Stimulated activated CD8-positive, alpha-beta memory T cell treated with anti-CD3 and anti-CD28 coated beads, Interleukin-2, amount 100 ng/mL, for 48 hours (primary cell): Measurements from ENCODE around the gene DDX4.

Experiments
- DNase-seq, 2 donors: peaks; one replicate each; pipeline ENCODE4 v3.0.0-alpha.2; 2020; ENCODE audit warnings: low read depth in 2 of 2

Gene DDX4

GRCh38 chr5:55821731-55822512 is 84.1 kb downstream of the DDX4 start:
- no peak for DNase-seq

GRCh38 chr5:55823151-55823796 is 85.4 kb downstream of the DDX4 start:
- DNase-seq: no peak

GRCh38 chr5:55829956-55830355 is 92.1 kb downstream of the DDX4 start:
- no peak for DNase-seq

GRCh38 chr5:55832446-55832845 is 94.6 kb downstream of the DDX4 start:
- DNase-seq: no peak

- no peak for DNase-seq
Observed at GRCh38 chr5:55836191-55836590, 98.3 kb downstream of the DDX4 start.

GRCh38 chr5:55841976-55842375 is 104.1 kb downstream of the DDX4 start:
- DNase-seq: no peak

GRCh38 chr5:55847837-55848236 is 110.0 kb downstream of the DDX4 start:
- DNase-seq: no peak

GRCh38 chr5:55848783-55849182 is 110.9 kb downstream of the DDX4 start:
- DNase-seq: no peak

GRCh38 chr5:55850839-55851674 is 113.2 kb downstream of the DDX4 start, which contains the start of gene IL31RA:
Gene IL31RA, plus strand, starts transcription at chr5:55851357. Its CDS starts 214 bp downstream, at chr5:55851571.
- no peak for DNase-seq

- no peak for DNase-seq
Observed at GRCh38 chr5:55851675-55851979, 113.8 kb downstream of the DDX4 start.

GRCh38 chr5:55852503-55852902 is 114.6 kb downstream of the DDX4 start:
- DNase-seq: no peak

- DNase-seq: no peak
Observed at GRCh38 chr5:55853041-55853670, 115.3 kb downstream of the DDX4 start.

GRCh38 chr5:55853818-55854217 is 116.0 kb downstream of the DDX4 start:
- DNase-seq: no peak

GRCh38 chr5:55855509-55855908 is 117.6 kb downstream of the DDX4 start:
- no peak for DNase-seq

GRCh38 chr5:55856516-55857246 is 118.8 kb downstream of the DDX4 start:
- DNase-seq: no peak

- no peak for DNase-seq
Observed at GRCh38 chr5:55857247-55857640, 119.4 kb downstream of the DDX4 start.

GRCh38 chr5:55858104-55858503 is 120.2 kb downstream of the DDX4 start:
- no peak for DNase-seq

GRCh38 chr5:55860288-55860687 is 122.4 kb downstream of the DDX4 start:
- DNase-seq: no peak

- DNase-seq: no peak
Observed at GRCh38 chr5:55860709-55861108, 122.8 kb downstream of the DDX4 start.

GRCh38 chr5:55864606-55865541 is 127.0 kb downstream of the DDX4 start:
- no peak for DNase-seq
